ENCODE data around the gene RCC1. TPM values are rescaled to one million over a fixed set of nuclear protein-coding genes. Genes with fewer than 3 reads are reported as not detected.
"Not testable (repeated sequence)": the region's sequence is repeated elsewhere in the genome, so short reads cannot be mapped to it uniquely, and the experiment has no call there.

The RCC1 gene
- polyA plus RNA-seq, 1 donor (not counting 4 experiments of a cell fraction or from before 2014, with no cell fraction given) = 38.6 TPM

GRCh38 chr1:28466226-28466778, 39.5 kb upstream of the RCC1 start:
- no peak for FAIRE-seq
- no peak for TF ChIP-seq EZH2 (IDR thresholded peaks at IDR 0.05; ENCODE audit: low read length)
- TF ChIP-seq, protein P1, sequence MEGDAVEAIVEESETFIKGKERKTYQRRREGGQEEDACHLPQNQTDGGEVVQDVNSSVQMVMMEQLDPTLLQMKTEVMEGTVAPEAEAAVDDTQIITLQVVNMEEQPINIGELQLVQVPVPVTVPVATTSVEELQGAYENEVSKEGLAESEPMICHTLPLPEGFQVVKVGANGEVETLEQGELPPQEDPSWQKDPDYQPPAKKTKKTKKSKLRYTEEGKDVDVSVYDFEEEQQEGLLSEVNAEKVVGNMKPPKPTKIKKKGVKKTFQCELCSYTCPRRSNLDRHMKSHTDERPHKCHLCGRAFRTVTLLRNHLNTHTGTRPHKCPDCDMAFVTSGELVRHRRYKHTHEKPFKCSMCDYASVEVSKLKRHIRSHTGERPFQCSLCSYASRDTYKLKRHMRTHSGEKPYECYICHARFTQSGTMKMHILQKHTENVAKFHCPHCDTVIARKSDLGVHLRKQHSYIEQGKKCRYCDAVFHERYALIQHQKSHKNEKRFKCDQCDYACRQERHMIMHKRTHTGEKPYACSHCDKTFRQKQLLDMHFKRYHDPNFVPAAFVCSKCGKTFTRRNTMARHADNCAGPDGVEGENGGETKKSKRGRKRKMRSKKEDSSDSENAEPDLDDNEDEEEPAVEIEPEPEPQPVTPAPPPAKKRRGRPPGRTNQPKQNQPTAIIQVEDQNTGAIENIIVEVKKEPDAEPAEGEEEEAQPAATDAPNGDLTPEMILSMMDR (optimal IDR thresholded peaks at IDR 0.05 in 1 of 3, IDR thresholded peaks at IDR 0.05 in 1 of 3, conservative IDR thresholded peaks at IDR 0.05 in 1 of 3; ENCODE audit: extremely low read depth in 1 of 3, insufficient read depth in 2 of 3, low read length in 3 of 3) = no peak

DNA sequence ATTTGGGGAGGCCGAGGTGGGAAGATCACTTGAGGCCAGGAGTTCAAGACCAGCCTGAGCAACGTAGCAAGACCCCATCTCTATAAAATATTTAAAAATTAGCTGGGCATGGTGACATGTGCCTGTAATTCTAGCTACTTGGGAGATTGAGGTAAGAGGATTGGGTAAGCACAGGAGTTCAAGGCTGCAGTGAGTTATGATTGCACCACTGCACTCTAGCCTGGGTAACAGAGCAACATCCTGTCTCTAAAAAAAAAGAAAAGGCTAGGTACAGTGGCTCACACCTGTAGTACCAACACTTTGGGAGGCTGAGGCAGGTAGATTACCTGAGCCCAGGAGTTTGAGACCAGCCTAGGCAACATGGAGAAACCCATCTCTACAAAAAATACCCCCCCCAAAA, 35.7 kb upstream of the RCC1 start:
- dilution Hi-C loops (cut with MboI; ENCODE audit: extremely low pct_ligation_motif_present, low sequenced_read_pairs) = no loop called here
- FAIRE-seq (no peak), DNase-seq (ENCODE audit: low read depth, low spot score) (no peak)
- peaks cover 8 to 11% of the 10 kb centered on the region in 2 experiments for H3K36me3 ChIP-seq (ENCODE audit: control insufficient read depth in 2 of 2, extremely low read depth in 1 of 2, insufficient read depth in 2 of 2, low read length in 2 of 2)
- H3K9me1 ChIP-seq (ENCODE audit: control insufficient read depth, extremely low read depth, insufficient read depth, low read length) = no peaks in the 10 kb centered on the region
- no peak overlapping the region for H2AFZ ChIP-seq (ENCODE audit: control insufficient read depth, low read length)
- no peak overlapping the region for H3K4me2 ChIP-seq (ENCODE audit: control insufficient read depth, extremely low read depth, insufficient read depth, low read depth, low read length)
- TF ChIP-seq, protein P1 (optimal IDR thresholded peaks at IDR 0.05 in 1 of 3, IDR thresholded peaks at IDR 0.05 in 1 of 3, conservative IDR thresholded peaks at IDR 0.05 in 1 of 3; ENCODE audit: extremely low read depth in 1 of 3, insufficient read depth in 2 of 3, low read length in 3 of 3) = no peak
- no peak for TF ChIP-seq EZH2 (IDR thresholded peaks at IDR 0.05; ENCODE audit: low read length)
- no peaks in the 10 kb centered on the region for H3K9me3 ChIP-seq (ENCODE audit: control insufficient read depth, low read depth, low read length)
- no peak overlapping the region for H3K27ac ChIP-seq (ENCODE audit: control insufficient read depth, insufficient read depth, low read length)
- no peaks in the 10 kb centered on the region for H3K79me2 ChIP-seq (ENCODE audit: control insufficient read depth, insufficient read depth, low read length)
- H3K4me3 ChIP-seq (ENCODE audit: control insufficient read depth in 2 of 3, extremely low read depth in 1 of 3, insufficient read depth in 2 of 3, low read depth in 1 of 3, low read length in 3 of 3) = no peak overlapping the region
- H3K9ac ChIP-seq (ENCODE audit: control insufficient read depth, extremely low read depth, insufficient read depth, low read length) = no peak overlapping the region
- no peaks in the 10 kb centered on the region for H3K27me3 ChIP-seq (ENCODE audit: control insufficient read depth, extremely low read depth, insufficient read depth, low read length)
- no peaks in the 10 kb centered on the region for H4K20me1 ChIP-seq (ENCODE audit: control insufficient read depth, extremely low read depth, insufficient read depth, low read length)
- no peaks in the 10 kb centered on the region for H3K4me1 ChIP-seq (ENCODE audit: control insufficient read depth, extremely low read depth, insufficient read depth, low read length)

More at GRCh38 chr1:28466226-28466778, 39.5 kb upstream of the RCC1 start:
- DNase-seq (ENCODE audit: low read depth, low spot score) = no peak
- no peaks in the 10 kb centered on the region for H3K4me1 ChIP-seq (ENCODE audit: control insufficient read depth, extremely low read depth, insufficient read depth, low read length)
- dilution Hi-C loops (cut with MboI; ENCODE audit: extremely low pct_ligation_motif_present, low sequenced_read_pairs) = no loop called here
- no peaks in the 10 kb centered on the region for H4K20me1 ChIP-seq (ENCODE audit: control insufficient read depth, extremely low read depth, insufficient read depth, low read length)
- no peaks in the 10 kb centered on the region for H3K79me2 ChIP-seq (ENCODE audit: control insufficient read depth, insufficient read depth, low read length)
- no peak overlapping the region for H2AFZ ChIP-seq (ENCODE audit: control insufficient read depth, low read length)
- no peaks in the 10 kb centered on the region for H3K27me3 ChIP-seq (ENCODE audit: control insufficient read depth, extremely low read depth, insufficient read depth, low read length)
- no peak overlapping the region for H3K27ac ChIP-seq (ENCODE audit: control insufficient read depth, insufficient read depth, low read length)
- H3K9me1 ChIP-seq (ENCODE audit: control insufficient read depth, extremely low read depth, insufficient read depth, low read length) = peaks cover 2% of the 10 kb centered on the region
- H3K9ac ChIP-seq (ENCODE audit: control insufficient read depth, extremely low read depth, insufficient read depth, low read length) = no peak overlapping the region
- peaks cover 3 to 15% of the 10 kb centered on the region in 2 experiments for H3K36me3 ChIP-seq (ENCODE audit: control insufficient read depth in 2 of 2, extremely low read depth in 1 of 2, insufficient read depth in 2 of 2, low read length in 2 of 2)
- no peaks in the 10 kb centered on the region for H3K9me3 ChIP-seq (ENCODE audit: control insufficient read depth, low read depth, low read length)
- no peak overlapping the region for H3K4me3 ChIP-seq (ENCODE audit: control insufficient read depth in 2 of 3, extremely low read depth in 1 of 3, insufficient read depth in 2 of 3, low read depth in 1 of 3, low read length in 3 of 3)
- no peak overlapping the region for H3K4me2 ChIP-seq (ENCODE audit: control insufficient read depth, extremely low read depth, insufficient read depth, low read depth, low read length)

DNA sequence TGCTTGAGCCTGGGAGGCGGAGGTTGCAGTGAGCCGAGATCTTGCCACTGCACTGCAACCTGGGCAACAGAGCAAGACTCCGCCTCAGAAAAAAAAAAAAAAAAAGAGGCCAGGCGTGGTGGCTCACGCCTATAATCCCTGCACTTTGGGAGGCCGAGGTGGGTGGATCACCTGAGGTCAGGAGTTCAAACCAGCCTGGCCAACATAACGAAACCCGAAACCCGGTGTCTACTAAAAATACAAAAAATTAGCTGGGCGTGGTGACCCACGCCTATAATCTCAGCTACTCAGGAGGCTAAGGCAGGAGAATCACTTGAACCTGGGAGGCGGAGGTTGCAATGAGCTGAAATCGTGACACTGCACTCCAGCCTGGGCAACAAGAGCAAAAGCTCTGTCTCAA, 26.3 kb upstream of the RCC1 start:
- H4K20me1 ChIP-seq (ENCODE audit: control insufficient read depth, extremely low read depth, insufficient read depth, low read length); H3K4me3 ChIP-seq (ENCODE audit: control insufficient read depth in 2 of 3, extremely low read depth in 1 of 3, insufficient read depth in 2 of 3, low read depth in 1 of 3, low read length in 3 of 3); H3K9ac ChIP-seq (ENCODE audit: control insufficient read depth, extremely low read depth, insufficient read depth, low read length); H3K27me3 ChIP-seq (ENCODE audit: control insufficient read depth, extremely low read depth, insufficient read depth, low read length); H3K9me3 ChIP-seq (ENCODE audit: control insufficient read depth, low read depth, low read length); H3K9me1 ChIP-seq (ENCODE audit: control insufficient read depth, extremely low read depth, insufficient read depth, low read length); H3K27ac ChIP-seq (ENCODE audit: control insufficient read depth, insufficient read depth, low read length); H2AFZ ChIP-seq (ENCODE audit: control insufficient read depth, low read length); H3K79me2 ChIP-seq (ENCODE audit: control insufficient read depth, insufficient read depth, low read length); H3K4me1 ChIP-seq (ENCODE audit: control insufficient read depth, extremely low read depth, insufficient read depth, low read length); FAIRE-seq; dilution Hi-C loops (cut with MboI; ENCODE audit: extremely low pct_ligation_motif_present, low sequenced_read_pairs); DNase-seq (ENCODE audit: low read depth, low spot score); H3K4me2 ChIP-seq (ENCODE audit: control insufficient read depth, extremely low read depth, insufficient read depth, low read depth, low read length): not testable (repeated sequence)
- H3K36me3 ChIP-seq (ENCODE audit: control insufficient read depth in 2 of 2, extremely low read depth in 1 of 2, insufficient read depth in 2 of 2, low read length in 2 of 2) = peaks cover 16 to 21% of the 10 kb centered on the region in 2 experiments

Data from keratinocyte (primary cell).